H1 (cell line): ENCODE data around the gene TRNAU1AP. TPM values are rescaled to one million over a fixed set of nuclear protein-coding genes. Genes with fewer than 3 reads are reported as not detected.

ENCODE experiments used
- HDAC6 ChIP-seq: IDR thresholded peaks from one replicate; pipeline ENCODE4 v1.7.1; 2012; ENCODE audit warnings: low read depth, mild to moderate bottlenecking, inconsistent platforms, low read length, moderate library complexity
- KDM5A ChIP-seq: fragments of 200-600 bp; IDR thresholded peaks from 2 replicates; pipeline ENCODE4 v1.7.1; 2012; ENCODE audit warnings: mild to moderate bottlenecking, low read length, inconsistent platforms, mixed read lengths
- RNF2 ChIP-seq: fragments of 200-900, 300-1000 bp; sonication (generic); IDR thresholded peaks from 2 replicates; pipeline ENCODE4 v1.7.1; 2016; ENCODE audit warnings: borderline replicate concordance, low read depth, mild to moderate bottlenecking, antibody characterized with exemption, low read length; ENCODE audit not compliant: poor library complexity, severe bottlenecking; ENCODE audit errors: missing control alignments
- TCF12 ChIP-seq: IDR thresholded peaks from 2 replicates; pipeline ENCODE4 v1.6.1; 2011; ENCODE audit warnings: low read depth, mild to moderate bottlenecking, low read length
- polyA plus RNA-seq, 7 experiments: library from polyadenylated mRNA; depleted of rRNA in 3 of 7; stranded (reverse) in 5 of 7; unstranded in 2 of 7; fragments of >200 nt in 5 of 7; fragments of 200-250 nt in 2 of 7; gene quantifications; 1 replicate in 5 of 7; 2 replicates in 1 of 7; 4 replicates in 1 of 7; pipeline versions ENCODE4 v1.2.1 to v1.2.3, GENCODE V29; 2011 to 2013; ENCODE audit warnings: missing spikeins in 2 of 7, mixed read lengths in 2 of 7
- total RNA-seq: library from RNA; stranded (reverse); fragmentation: NEBNext Ultra II Directional; extraction: Animal tissue kit (Norgen Biotek cat#: 25700); gene quantifications from 2 replicates; pipeline ENCODE4 v1.2.1, GENCODE V29; 2021
- TF ChIP-seq, protein P1 (sequence below): fragments of 300-600 bp; sonication (generic); IDR thresholded peaks from 2 replicates; pipeline ENCODE4 v1.7.1; 2012; ENCODE audit warnings: low read length, moderate library complexity, mild to moderate bottlenecking, inconsistent platforms; ENCODE audit not compliant: insufficient replicate concordance

The TRNAU1AP gene
- total and polyA plus RNA-seq, 2 of the 8 experiments (the other 6 are each of a cell fraction or from before 2014, with no cell fraction given) = 35.2 to 37.1 TPM

DNA sequence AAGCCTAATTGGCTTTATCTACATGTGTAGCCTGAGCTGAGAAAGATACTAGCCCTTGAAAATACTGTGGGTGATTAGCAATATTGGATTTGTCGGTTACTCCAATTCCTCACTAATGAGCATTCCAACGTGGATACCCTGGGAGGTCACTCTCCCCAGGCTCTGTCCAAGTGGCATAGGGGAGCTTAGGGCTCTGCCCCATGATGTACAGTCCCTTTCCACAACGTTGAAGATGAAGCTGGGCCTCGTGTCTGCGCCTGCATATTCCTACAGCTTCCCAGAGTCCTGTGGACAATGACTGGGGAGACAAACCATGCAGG, 44.5 kb upstream of the TRNAU1AP start (continued):
- TF ChIP-seq, protein P1, sequence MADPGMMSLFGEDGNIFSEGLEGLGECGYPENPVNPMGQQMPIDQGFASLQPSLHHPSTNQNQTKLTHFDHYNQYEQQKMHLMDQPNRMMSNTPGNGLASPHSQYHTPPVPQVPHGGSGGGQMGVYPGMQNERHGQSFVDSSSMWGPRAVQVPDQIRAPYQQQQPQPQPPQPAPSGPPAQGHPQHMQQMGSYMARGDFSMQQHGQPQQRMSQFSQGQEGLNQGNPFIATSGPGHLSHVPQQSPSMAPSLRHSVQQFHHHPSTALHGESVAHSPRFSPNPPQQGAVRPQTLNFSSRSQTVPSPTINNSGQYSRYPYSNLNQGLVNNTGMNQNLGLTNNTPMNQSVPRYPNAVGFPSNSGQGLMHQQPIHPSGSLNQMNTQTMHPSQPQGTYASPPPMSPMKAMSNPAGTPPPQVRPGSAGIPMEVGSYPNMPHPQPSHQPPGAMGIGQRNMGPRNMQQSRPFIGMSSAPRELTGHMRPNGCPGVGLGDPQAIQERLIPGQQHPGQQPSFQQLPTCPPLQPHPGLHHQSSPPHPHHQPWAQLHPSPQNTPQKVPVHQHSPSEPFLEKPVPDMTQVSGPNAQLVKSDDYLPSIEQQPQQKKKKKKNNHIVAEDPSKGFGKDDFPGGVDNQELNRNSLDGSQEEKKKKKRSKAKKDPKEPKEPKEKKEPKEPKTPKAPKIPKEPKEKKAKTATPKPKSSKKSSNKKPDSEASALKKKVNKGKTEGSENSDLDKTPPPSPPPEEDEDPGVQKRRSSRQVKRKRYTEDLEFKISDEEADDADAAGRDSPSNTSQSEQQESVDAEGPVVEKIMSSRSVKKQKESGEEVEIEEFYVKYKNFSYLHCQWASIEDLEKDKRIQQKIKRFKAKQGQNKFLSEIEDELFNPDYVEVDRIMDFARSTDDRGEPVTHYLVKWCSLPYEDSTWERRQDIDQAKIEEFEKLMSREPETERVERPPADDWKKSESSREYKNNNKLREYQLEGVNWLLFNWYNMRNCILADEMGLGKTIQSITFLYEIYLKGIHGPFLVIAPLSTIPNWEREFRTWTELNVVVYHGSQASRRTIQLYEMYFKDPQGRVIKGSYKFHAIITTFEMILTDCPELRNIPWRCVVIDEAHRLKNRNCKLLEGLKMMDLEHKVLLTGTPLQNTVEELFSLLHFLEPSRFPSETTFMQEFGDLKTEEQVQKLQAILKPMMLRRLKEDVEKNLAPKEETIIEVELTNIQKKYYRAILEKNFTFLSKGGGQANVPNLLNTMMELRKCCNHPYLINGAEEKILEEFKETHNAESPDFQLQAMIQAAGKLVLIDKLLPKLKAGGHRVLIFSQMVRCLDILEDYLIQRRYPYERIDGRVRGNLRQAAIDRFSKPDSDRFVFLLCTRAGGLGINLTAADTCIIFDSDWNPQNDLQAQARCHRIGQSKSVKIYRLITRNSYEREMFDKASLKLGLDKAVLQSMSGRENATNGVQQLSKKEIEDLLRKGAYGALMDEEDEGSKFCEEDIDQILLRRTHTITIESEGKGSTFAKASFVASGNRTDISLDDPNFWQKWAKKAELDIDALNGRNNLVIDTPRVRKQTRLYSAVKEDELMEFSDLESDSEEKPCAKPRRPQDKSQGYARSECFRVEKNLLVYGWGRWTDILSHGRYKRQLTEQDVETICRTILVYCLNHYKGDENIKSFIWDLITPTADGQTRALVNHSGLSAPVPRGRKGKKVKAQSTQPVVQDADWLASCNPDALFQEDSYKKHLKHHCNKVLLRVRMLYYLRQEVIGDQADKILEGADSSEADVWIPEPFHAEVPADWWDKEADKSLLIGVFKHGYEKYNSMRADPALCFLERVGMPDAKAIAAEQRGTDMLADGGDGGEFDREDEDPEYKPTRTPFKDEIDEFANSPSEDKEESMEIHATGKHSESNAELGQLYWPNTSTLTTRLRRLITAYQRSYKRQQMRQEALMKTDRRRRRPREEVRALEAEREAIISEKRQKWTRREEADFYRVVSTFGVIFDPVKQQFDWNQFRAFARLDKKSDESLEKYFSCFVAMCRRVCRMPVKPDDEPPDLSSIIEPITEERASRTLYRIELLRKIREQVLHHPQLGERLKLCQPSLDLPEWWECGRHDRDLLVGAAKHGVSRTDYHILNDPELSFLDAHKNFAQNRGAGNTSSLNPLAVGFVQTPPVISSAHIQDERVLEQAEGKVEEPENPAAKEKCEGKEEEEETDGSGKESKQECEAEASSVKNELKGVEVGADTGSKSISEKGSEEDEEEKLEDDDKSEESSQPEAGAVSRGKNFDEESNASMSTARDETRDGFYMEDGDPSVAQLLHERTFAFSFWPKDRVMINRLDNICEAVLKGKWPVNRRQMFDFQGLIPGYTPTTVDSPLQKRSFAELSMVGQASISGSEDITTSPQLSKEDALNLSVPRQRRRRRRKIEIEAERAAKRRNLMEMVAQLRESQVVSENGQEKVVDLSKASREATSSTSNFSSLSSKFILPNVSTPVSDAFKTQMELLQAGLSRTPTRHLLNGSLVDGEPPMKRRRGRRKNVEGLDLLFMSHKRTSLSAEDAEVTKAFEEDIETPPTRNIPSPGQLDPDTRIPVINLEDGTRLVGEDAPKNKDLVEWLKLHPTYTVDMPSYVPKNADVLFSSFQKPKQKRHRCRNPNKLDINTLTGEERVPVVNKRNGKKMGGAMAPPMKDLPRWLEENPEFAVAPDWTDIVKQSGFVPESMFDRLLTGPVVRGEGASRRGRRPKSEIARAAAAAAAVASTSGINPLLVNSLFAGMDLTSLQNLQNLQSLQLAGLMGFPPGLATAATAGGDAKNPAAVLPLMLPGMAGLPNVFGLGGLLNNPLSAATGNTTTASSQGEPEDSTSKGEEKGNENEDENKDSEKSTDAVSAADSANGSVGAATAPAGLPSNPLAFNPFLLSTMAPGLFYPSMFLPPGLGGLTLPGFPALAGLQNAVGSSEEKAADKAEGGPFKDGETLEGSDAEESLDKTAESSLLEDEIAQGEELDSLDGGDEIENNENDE = no peak
- no peak for TF ChIP-seq RNF2
- no peak for TF ChIP-seq HDAC6
- no peak for TF ChIP-seq KDM5A
- TF ChIP-seq TCF12 = no peak
